ENCODE data around the gene PLCB1.

Gene PLCB1

GRCh38 chr20:8393381-8393780 lies 261.3 kb downstream of the PLCB1 start:
- H3K27ac ChIP-seq: peak overlapping the region; percentile 43
- H3K36me3 ChIP-seq: no peaks in the 10 kb centered on the region
- H3K4me1 ChIP-seq (ENCODE audit: control insufficient read depth in 1 of 2, insufficient read depth in 1 of 2, low read depth in 1 of 2, low read length in 1 of 2): peaks cover 19 to 32% of the 10 kb centered on the region in 2 experiments
- H3K9me3 ChIP-seq: no peaks in the 10 kb centered on the region
- no peaks in the 10 kb centered on the region for H3K27me3 ChIP-seq
- TF ChIP-seq CTCF (IDR thresholded peaks at IDR 0.05): no peak
- no peak overlapping the region for H3K4me3 ChIP-seq (ENCODE audit: low read depth in 1 of 2, low read length in 1 of 2)

DNA sequence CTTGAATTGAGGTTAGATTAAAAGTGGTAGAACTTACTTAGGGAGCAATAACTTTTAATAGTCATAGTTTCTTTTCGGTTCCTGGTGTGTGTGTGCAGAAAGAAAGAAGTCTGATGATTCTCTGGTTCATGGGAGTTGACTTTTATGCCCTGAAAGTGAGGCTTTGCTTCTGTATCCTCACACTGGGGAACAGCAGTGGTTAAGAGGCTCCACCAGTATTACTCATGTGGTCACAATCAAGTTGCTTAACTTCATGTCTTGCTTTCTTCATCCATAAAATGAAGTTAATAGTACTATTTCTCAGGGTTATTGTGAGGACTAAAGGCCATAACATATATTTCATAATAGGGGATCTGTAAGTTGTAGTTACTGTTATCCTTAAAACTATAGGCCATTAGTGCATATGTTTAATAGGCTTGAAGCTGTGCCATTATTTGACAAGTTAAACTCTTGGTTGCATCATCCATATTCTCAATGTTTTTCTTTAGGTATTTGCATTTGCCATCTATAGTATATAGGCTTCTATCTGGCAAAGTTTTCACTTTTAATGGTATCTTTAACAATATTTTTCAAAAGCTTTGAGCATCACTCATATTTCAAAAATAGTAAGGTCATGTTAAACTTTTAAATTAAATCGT lies 262.4 kb downstream of the PLCB1 start:
- no peak for TF ChIP-seq CTCF (IDR thresholded peaks at IDR 0.05)
- no peak overlapping the region for H3K4me3 ChIP-seq (ENCODE audit: low read depth in 1 of 2, low read length in 1 of 2)
- peaks cover 19 to 31% of the 10 kb centered on the region in 2 experiments for H3K4me1 ChIP-seq (ENCODE audit: control insufficient read depth in 1 of 2, insufficient read depth in 1 of 2, low read depth in 1 of 2, low read length in 1 of 2)
- no peaks in the 10 kb centered on the region for H3K9me3 ChIP-seq
- no peaks in the 10 kb centered on the region for H3K27me3 ChIP-seq
- no peaks in the 10 kb centered on the region for H3K36me3 ChIP-seq
- peak overlapping the region; percentile 43 for H3K27ac ChIP-seq

DNA sequence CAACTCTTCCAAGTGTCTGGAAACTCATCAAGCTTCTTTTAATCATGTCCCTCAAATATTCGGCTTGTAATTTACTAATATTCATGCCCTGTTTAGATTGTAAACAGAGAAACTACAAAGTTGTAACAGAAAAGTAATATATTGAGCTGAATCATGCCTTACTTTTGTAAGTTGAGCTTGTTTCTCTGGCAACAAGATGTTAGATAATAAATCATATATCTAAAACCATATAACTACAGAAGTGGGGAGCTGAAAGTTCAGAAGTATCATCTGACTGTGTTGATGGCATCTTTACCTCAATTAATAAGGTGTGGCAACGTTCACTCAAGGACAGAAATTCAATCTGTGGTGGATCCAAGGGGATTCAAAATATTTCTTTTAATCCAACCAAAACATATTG lies 263.9 kb downstream of the PLCB1 start:
- no peak overlapping the region for H3K4me3 ChIP-seq (ENCODE audit: low read depth in 1 of 2, low read length in 1 of 2)
- no peak overlapping the region for H3K27ac ChIP-seq
- H3K9me3 ChIP-seq: no peaks in the 10 kb centered on the region
- H3K27me3 ChIP-seq: no peaks in the 10 kb centered on the region
- H3K36me3 ChIP-seq: no peaks in the 10 kb centered on the region
- peaks cover 27 to 35% of the 10 kb centered on the region in 2 experiments for H3K4me1 ChIP-seq (ENCODE audit: control insufficient read depth in 1 of 2, insufficient read depth in 1 of 2, low read depth in 1 of 2, low read length in 1 of 2)
- no peak for TF ChIP-seq CTCF (IDR thresholded peaks at IDR 0.05)

- no peaks in the 10 kb centered on the region for H3K9me3 ChIP-seq
- no peaks in the 10 kb centered on the region for H3K36me3 ChIP-seq
- no peak overlapping the region for H3K27ac ChIP-seq
- TF ChIP-seq CTCF (IDR thresholded peaks at IDR 0.05): no peak
- H3K4me3 ChIP-seq (ENCODE audit: low read depth in 1 of 2, low read length in 1 of 2): no peak overlapping the region
- no peaks in the 10 kb centered on the region for H3K27me3 ChIP-seq
- H3K4me1 ChIP-seq (ENCODE audit: control insufficient read depth in 1 of 2, insufficient read depth in 1 of 2, low read depth in 1 of 2, low read length in 1 of 2): peaks cover 23 to 32% of the 10 kb centered on the region in 2 experiments
Measured at GRCh38 chr20:8398263-8399051, 266.4 kb downstream of the PLCB1 start.

DNA sequence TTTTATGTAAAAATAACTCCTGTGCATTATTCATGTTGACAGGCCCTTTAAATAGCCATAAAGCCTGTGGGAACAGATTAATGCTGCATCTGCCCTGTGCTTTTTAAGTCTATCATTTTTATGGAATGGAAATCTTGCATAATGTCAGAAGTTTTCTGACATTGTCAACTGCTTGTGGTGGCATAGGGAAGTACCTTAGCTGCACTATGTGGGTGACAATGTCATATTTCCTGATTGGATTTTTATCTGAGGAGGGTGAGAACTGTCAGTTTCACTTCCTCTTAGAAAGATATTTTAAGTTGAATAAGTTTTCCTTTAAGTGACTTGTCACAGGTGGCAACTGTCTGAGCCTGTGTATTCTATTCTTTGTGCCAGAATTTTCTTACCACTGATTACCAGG lies 267.9 kb downstream of the PLCB1 start:
- no peaks in the 10 kb centered on the region for H3K9me3 ChIP-seq
- peaks cover 11 to 17% of the 10 kb centered on the region in 2 experiments for H3K4me1 ChIP-seq (ENCODE audit: control insufficient read depth in 1 of 2, insufficient read depth in 1 of 2, low read depth in 1 of 2, low read length in 1 of 2)
- H3K27ac ChIP-seq: peak overlapping the region; percentile 72
- H3K36me3 ChIP-seq: no peaks in the 10 kb centered on the region
- TF ChIP-seq CTCF (IDR thresholded peaks at IDR 0.05): no peak
- H3K27me3 ChIP-seq: no peaks in the 10 kb centered on the region
- H3K4me3 ChIP-seq (ENCODE audit: low read depth in 1 of 2, low read length in 1 of 2): no peak overlapping the region

Measured in neutrophil (primary cell).